Activated T-cell treated with anti-CD3 and anti-CD28 coated beads for 24 hours (primary cell): ENCODE measurements around the gene CCDC177.
A peak's percentile ranks its signal among the peaks of the same experiment; 100 is the strongest.

Experiments used
- DNase-seq: peaks from one replicate; pipeline ENCODE4 v3.0.0-alpha.2; 2020; ENCODE audit warnings: low read depth

The CCDC177 gene

DNA sequence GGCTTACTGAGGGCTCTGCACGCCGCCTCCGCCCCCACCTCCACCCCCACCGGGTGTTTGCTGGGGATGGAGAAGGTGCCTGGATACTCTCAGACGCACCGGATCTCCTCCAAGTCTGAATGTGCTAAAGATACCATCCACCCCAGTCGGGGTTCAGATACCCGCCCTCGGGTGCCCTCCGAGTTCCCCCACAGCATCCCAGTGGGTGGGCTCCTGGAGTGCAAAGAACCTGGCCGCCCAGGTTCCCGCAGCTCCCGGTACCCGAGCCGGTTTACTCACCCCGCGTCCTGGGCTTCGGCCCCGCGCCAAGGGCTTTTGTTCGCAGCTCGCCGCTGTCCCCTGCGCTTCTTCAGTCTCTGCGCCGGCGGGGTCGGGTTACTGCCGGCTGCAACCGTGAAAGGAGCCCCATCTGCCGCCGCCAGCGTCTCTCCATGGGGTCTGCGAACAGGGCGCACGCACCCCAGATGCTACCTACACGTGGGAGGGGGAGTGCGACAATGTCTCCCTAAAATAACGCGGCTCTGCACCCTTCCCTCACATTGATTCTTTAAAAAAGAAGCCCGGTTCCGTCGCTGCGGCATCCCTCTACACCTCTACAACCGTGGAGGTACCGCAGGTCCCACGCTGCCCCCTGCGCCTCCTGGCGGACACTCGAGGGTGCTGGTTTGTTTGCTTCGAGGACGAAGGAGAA lies at the start of gene CCDC177:
CCDC177 (minus strand) TSS at position 609 of the 691 bp plus-strand sequence. CDS start 1,249 bp downstream, outside the sequence.
- peak; percentile 65 for DNase-seq

DNA sequence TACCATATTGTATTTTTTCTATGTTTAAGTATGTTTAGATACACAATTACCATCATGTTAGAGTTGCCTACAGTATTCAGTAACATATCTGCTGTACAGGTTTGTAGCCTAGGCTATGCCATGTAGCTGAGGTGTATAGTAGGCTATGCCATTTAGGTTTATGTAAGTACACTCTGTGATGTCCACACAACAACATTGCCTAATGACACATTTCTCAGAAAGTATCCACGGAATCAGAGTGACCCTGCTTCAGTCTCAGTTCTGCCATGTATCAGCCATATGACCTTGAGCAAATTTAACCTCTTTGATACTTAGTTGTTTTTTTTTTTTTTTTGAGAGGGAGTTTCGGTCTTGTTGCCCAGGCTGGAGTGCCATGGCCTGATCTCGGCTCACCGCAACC lies 49.5 kb upstream of the CCDC177 start:
- no peak for DNase-seq

DNA sequence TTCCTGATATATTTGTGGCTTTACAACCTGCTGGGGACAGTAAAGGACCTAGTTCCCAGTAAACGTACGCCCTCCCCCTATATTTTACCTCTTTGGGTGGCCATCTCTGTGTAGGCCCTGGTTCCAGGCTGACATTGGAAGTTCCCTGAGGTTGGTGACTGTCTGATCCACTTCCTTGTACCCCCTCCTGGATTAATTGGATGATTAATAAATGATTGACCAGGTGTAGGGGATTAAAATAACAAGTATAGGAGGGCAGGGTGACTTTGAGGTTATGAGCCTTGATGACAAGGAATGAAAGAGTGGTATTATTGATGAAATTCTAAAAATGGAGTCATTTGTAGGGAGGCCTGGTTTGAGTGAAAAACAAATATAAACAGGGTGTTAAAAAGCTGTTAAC lies 46.3 kb upstream of the CCDC177 start:
- no peak for DNase-seq

DNA sequence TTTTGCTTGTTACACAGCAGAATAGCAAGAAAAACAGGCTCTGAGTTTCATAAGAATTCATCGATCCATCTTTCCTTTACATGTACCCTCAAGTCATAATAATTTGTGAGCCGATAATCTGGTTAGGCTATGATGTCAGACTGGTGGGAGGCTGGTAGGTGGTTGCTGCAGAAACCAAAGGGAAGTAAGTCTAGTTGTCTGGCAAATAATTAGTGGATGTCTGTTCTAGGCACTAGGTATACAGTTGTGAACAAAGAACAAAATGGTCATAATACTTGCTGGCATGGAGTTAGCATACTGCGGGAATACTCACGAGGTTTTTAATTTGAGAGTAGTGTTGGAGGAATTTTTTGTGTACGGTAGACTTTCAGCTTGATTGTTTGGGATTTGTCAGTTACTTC lies 45.5 kb upstream of the CCDC177 start:
- DNase-seq = no peak

DNA sequence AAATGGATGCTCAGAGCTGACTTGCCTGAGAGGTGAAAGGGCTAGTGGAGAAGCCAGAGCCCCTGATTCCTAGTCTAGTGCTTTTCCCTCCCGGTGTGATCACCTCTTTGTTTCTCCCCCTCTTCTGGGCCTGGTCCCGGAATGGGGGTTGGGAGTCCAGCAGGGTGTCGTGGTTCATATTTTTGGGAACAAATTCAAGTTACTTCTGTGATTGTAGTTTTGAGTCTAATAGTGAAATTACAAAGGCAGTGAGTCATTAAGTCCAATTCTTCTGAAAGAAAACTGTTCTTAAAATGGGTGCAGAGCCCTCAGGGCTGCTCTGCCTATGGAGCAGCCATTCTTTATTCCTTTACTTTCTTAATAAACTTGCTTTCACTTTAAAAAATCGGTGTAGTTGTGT lies 44.3 kb upstream of the CCDC177 start:
- DNase-seq = no peak

DNA sequence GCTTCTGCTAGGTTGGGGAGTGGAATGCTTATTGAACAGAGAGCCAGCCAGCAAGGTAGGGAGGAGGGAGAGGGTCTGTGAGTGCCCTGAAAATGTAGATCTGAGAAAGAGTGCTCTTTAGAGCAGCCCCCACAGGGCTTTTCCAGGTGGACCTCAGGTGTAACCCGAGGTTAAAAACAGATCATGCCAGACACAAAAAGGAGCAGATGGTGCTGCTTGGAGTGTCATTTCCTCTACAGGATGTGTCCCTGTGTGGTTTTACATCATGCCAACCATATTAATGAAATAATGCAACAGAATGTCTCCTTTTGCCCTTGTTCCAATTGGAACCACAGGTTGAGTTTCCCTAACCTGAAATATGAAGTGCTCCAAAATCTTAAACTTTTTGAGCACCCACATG lies 43.1 kb upstream of the CCDC177 start:
- no peak for DNase-seq

DNA sequence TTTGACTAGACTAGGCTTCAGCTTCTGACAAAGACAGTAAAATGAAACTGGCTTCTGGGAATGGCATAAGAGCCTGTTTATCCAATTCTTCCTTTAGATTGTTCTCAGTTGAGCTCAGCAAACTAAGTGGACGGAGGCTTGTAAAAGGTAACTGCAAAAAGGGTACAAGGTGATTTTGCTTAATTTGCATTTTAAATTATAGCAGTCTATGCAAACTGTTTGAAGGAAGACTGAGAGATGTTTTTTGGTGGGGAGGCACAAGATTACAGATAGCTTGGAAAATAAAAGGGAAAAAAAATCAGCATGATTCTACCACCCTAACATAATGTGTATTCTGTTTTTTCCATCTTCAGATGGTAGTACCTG lies 41.7 kb upstream of the CCDC177 start:
- DNase-seq = no peak

DNA sequence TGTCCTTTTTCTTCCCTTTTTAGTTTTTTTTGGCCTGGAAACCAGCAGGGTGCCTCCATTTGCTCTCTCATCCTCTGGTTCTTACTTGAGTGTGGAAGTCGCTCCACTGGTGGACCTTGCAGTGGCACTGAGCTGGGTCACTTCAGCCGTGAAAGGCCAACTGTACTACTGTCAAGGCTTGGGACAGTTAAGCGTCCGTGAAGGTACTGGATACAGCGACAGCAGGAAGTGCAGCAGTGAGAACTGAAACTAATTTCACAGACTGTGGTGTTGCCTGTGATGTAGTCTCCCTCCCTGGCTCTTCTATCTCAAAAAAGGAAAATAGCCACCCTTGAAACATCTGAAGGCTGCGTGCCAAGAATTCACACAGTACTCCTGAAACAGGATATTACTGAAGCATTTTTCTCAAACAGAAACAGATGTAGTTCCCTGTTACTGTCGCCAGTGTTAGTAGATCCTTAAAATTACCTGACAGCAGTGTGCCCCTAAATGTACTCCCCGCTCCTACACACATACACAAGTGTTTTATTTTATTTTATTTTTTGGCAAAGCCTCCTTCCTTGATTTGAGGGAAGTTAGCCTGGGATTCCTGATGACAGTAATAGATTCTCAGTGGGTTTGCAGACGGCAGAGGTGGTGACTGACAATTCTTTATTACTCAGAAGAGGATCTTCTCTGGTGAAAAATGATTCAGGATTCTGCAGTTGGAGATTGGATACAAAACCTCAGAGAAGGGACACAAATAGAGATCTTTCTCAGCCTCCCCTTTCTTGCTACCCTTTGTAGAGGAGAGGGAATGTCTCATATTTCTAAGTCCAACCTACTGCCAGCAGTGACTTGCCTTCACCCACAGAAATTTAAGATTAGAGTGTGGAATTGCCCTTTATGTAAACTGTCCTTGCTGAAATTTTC lies 41.1 kb upstream of the CCDC177 start:
- no peak for DNase-seq

DNA sequence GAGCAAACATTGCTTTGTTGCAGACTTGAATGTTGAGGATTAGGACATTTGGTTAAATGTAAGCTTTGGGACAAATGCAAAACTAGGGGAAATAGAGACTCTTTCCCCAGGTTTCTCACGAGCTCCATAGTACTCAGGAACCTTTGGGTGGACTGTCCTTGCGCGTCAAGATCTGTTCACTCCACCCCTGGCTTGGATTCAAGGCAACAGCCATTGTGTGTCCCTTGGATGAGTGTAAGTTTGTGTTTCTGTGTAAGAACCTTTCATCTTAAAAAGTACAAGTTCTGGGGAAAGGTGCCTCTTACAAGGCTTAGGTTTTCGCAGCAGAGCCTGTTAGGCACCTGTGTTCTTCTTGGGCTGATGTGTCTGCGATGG lies 40.4 kb upstream of the CCDC177 start:
- DNase-seq = no peak

DNA sequence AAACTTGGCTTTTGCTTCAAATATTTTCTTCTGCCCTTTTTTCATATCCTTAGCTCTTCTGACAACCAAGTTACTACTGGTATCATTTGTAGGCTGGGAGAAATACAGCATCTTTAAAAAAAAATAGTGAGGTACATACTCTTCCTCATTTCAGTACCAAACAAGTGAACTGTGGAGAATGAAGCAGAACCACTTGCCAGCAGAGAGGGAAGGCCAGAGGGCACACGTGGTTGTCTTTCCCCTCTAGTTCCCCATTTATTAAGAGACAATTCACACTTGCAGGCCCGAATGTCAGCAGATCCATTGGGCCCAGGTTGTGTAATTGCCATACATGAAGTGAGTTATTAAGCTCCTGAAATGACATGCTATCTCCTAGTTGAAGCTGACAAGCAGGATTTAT lies 39.9 kb upstream of the CCDC177 start:
- DNase-seq = no peak

DNA sequence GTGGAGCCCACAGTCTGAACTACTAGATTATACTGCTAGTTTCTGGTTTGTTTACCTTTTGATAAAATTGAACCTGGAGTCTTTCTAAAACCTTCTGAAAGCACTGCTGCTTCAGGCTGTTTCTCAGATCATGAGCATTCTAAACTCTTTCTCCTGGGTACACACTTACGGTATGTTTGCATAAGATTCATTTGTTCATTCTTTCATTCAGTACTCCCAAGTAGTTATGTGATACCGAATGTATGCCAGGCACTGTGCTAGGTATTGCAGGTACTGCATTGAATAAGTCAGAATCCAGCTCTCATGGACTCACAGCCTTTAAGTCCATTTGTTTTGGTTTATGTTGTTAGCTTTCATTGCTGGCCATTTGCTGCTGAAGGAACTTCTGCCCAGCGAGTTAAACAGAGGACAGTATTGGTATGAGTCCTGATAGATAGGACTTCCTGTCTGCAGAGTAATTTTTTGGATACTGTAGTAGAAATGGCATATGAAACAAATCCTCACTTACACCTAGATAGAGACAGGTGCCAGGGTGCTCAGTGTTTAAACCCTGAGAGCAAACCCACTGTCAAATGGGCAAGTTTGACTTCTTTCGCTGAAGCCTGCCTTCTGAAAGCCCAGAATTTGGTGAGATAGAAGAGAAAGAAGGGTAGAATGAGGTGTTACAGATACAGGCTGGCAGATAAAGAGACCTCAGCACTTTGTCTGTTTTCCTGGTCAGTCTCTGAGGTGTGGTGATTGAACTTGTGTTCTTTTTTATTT lies 38.8 kb upstream of the CCDC177 start:
- DNase-seq = no peak

DNA sequence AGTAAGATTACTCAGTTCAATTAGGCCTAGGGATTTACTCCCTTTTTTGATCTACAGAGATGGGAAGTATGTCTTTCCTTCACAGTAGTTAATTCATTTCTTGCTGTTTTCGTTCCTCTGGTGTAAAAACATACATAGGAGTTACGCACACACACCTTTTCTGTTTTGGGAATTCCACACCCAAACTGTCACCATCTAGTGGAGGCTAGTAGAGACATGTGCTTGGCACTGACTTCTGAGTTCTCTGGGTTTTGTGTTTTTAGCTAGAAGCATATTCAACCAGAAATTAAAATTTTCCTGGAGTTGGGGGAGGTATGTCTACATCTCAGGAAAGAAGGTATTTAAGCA lies 38.1 kb upstream of the CCDC177 start:
- no peak for DNase-seq

DNA sequence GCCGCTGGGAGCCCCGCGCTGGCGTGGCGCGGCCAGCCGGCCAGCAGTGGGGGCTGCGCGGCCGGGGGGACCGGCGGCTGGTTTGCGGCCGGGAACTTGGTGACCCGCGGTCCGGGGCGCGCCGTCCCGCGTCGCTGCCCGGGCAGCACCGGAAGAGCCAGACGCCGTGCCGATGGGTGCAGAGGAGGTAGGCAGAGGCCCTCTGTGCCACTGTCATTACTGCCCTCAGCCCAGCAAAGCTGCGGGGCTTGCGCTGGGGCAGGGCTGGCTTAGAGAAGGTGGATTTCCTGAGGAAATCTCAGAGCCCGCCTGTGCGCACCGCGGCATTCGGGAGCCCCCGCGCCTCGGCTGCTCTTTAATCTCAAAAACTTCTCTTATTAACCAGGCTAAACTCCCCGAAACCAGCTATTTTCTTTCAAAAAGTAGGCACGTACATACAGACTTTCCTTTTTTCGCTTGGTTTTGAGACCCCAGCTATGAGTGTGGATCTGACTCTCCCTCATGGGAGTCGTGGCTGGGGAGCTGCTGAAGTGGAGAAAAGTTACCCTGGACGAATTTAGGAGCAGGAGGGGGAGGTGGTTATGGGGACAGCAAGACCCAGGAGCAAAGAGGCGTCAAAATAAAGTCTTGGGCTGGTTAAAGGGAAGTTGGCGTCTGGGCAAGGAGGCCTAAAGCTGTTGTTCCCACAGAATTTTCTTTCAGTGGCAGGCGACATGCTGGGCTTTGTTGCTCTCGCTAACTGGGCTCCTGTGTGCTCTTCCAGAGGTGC lies 37.5 kb upstream of the CCDC177 start:
- no peak for DNase-seq

DNA sequence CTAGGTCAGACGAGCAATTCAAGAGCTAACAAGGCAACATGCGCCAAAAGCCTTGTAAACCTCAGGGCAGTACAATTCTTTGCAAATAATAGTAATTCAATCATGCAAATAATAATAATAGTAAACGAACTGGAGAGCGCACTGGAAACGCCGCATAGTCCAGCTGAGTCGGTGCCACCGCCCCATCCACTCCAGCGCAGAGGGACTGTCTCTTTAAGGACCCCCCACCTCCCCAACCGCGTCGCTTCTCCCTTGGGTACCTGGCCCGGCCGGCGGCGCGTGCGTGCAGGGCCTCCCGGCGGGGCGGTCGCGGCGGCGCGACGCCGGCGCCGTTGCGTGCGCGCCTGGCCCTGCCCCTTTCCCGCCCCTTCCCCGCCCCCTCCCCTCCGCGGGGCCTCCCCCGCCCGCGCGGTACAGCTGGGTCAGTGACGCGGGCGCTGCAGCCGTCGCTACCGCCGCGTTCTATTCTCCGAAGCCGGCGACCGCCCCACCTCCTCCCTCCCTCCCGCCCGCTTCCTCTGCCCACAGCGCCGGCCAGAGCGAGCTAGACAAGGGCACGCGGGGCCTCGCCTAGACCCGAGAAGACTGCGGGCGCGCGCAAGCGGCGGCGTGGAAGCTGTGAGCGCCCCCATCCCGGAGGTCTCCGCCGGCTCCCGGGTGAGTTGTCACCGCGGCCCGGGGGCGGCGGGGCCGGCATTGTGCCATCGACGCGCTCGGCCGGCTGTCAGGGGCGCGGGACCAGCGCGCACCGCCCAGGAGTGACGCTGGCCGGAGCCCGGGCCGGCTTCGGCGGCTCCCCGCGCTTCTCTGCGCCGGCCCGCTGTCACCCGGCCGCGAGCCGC lies 36.7 kb upstream of the CCDC177 start, which contains the start of gene SUSD6:
SUSD6 (plus strand) TSS at position 425 of the 842 bp plus-strand sequence. CDS start 46,997 bp downstream, outside the sequence.
- peak; percentile 89 for DNase-seq

DNA sequence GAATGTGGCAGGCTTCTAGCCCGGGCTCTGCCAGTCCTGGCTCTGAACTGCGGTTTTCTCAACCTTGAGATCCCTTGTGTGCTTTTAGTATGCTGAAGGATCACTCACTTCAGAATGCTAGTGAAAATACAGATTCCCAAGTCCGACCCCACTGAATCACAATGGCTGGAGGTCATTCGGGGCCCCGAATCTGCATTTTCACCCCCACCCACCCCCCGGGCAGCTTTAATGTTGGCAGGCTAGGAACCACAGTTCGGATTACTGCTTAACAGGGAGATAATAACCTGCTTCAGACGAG lies 36.2 kb upstream of the CCDC177 start:
- DNase-seq = no peak

DNA sequence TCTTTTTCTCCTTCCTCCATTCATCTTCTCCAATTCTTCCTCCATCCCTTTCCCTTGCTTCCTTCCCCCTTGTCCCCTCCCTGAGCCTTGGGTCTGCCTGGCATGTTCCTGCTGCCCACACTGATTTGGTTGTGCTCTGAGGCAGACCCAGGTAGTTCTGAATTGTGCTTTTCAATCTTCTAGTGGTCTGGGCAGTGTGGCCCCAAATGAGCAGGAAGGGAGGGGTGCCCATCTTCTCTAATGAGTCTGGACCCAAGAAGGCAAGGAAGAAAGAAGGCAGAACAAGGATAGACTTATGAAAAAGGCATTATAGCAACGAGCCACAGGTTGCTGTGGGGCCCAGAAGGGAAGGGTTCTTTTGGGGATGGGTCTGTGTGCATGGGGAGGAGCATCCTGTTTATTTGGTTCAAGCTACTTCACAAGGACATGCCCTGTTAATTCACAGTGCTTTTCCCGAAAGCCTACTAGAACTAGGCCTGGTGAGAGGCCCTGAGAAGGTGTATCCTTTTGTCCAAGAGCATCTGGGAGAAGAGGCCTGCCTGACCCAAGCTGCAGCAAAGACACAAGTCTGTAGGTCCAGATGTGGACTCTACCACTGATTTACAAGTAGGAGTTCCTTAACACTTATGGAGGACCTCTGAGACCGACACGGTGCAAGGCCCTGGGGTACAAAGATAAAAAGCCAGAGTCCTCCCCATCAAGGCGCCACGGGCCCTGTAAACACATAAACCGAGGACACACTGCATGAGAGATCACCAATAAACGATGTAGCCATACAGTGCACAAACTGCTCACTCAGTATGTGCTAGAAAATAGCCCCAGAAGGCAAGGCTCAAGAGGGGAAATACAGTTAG lies 35.6 kb upstream of the CCDC177 start:
- no peak for DNase-seq

DNA sequence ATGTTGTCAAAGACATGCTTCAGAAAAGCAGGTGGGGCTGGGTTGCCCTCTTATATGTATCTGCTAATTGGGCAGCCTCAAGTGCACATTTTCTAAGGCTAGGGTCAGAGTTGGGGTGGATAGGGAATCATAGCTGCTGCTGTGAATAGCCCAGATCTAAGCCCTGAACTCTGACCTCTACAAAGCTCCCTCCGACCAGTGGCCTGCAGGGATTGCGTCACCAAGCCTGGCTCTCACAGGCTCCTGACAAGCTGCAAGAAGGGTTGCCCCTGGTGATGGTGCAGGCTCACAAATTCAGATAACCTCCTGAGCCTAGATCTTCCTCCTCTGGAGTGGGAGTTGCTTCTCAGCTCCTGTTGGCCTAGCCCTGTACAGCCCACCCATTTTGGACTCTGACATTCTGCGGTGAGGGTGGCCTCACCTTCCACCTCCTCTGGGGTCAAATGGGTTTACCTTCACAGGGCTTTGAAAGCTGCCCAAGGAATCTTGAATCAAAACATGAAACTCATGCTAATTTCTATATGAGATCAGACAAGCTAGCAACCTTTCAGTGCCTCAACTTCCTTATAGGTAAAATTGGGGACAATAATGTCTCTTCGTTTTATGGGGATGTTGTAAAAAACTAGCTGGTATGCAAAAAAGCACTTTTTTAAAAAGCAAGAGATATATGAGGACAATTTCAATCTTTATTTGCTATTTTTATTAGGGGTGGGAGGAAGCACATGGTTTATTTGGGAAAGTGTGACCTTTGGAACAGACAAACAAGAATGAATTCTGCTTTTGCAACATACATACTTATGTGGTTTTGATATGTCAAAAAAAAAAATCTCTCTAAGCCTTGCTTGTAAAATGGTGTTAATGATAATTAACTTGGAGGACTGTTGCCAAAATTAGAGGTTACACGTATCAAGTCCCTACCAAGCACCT lies 31.9 kb upstream of the CCDC177 start:
- no peak for DNase-seq

DNA sequence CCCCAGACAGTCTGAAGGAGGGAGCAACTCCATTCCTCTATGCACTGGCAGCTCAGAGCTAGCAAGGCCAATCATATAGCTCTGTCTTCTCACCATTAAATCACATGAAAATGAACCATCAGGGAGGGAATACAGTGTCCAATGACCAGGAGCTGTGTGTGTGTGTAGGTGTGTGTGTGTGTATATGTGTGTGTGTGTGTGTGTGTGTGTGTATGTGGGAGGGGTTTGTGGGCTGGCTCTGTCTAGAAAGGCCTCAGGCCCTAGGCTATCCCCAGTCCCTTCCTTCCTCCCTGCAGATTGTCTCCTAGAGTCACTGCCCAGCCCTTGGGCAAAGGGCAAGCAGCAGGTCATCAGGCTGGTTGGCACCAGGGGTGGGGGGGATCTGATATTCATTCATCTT lies 31.1 kb upstream of the CCDC177 start:
- no peak for DNase-seq

DNA sequence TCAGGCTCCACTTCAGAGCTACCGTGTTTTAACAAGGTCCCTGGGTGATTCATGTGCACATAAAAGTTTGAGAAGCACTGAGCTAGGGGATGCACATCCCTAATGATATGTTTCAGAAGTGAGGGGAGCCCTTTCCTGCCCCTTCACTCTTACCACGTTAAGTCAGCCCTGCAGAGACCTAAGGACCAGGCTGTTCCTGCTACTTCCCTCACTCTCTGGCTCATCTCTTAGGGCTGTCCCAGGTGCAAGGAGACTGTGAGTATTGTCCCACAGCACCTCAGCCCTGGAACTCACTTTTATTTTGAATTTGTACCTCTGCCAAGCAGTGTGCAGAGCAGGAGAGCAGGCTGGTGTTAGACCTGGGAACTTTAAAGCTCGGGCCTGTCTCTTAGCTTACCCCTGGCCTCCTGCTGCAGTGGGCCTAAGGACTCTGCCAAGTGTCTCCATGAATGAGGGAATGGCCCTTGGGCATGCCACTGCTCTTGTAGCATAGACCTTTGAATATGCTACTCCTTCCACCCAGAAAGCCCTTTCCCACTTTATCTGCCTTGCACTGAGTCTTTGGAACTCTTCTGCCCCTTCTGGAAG lies 25.7 kb upstream of the CCDC177 start:
- DNase-seq = no peak
